Activated CD4-positive, alpha-beta T cell treated with anti-CD3 and anti-CD28 coated beads, Interleukin-2, amount 50 U/mL, for 48 hours (primary cell): Measurements from ENCODE around the gene GLT8D1.

ENCODE experiments used
- DNase-seq, 2 experiments: peaks; one replicate each; pipeline ENCODE4 v3.0.0-alpha.2; 2020

The GLT8D1 gene

DNA sequence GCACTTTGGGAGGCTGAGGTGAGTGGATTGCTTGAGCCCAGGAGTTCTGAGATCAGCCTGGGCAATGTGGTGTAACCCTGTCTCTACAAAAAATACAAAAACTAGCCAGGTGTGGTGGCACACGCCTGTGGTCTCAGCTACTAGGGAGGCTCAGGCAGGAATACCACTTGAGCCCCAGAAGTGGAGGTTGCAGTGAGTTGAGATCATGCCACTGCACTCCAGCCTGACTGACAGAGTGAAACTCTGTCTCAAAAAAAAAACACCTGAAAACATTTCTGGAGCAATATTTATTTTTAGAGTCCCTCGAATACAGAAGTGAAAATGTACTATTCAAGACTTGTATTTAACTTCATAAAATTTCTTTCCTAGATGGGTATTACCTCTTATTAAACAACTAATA, 4.9 kb upstream of the GLT8D1 start:
- no peak for DNase-seq

DNA sequence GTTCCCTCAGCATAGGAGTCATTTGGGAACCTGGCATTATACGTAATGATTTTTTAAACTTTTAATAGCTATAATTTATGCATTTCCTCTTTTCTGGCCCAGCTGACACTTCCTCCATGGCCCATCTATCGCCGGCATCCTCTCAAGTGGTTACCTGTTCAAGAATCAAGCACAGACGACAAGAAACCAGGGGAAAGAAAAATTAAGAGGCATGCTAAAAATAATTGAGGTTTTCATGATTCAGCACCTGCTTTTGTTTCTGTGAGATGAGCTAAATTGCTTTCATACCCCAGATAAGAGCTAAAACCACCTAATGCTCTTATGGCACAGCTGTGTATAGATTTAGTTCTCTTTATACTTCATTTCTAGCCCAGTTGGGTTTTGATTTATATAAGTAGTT, 2.0 kb upstream of the GLT8D1 start:
- no peak for DNase-seq

DNA sequence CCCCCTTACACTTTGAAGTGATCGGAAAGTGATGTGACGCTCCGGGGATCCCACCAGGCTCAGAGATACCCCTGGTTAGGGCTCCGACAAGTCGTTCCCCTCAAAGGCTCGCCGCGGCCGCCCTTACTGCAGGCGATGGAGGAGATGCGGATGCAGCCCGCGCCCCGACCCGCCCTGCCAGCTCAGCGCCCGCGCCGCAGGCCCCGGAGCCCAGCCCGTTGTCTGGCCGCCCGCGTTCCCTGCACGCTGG, 228 bp downstream of the GLT8D1 start:
- DNase-seq: no peak

DNA sequence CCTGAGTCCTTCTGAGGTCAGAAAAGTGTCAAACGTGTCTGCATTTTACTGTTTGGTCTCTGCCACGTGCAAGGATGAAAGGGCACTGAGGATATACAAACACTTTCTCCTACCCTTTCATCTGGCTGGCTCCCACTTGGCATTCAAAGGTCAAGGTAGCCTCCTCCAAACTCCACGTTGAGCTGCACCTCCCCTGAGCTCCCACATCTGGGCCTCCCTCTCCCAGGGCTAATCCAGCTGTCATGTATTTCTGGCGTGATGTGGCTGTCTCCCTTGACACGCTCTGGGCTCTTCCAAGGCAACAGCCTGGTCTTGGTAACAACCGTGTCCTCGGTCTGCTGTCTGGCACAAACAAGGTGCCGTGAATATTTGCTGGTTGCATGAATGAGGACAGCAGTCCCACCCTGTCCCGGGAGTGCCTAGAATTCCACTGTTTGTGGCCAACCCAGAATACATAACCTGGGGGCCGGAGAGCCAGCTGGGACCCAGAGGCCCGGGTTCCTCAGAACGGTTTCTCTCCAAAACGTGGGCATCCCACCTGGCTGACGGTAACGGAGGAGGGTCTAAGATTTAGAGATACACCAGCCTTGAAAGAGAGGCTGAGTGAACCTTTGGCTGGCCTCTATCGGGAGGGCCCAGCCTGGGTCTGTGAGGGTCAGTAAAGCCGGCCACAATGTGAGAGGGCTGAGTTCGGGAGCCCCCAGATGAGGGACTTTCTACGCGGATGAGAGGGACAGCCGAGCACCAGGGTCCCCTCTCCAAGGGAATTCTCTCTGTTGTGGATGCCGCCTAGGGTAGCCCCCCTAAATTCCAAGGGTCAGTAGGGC, 767 bp downstream of the GLT8D1 start:
- DNase-seq: peak in 1 of 2 experiments; percentile 23

DNA sequence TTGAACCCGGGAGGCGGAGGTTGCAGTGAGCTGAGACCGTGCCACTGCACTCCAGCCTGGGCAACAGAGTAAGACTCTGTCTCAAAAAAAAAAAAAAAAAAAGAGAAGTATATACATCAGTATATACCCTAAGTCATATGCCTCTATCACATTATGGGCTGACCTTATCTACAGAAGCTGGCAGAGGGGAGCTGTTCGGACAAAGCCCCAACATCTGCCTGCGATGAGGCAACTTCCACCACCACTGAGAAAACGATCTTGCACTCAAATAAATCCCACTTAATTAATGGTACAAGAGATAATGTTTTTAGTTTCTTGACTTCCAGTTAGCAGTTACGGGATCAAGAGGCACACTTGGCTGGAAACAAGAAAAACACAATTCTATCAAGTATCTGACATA, 2.2 kb downstream of the GLT8D1 start:
- no peak for DNase-seq

DNA sequence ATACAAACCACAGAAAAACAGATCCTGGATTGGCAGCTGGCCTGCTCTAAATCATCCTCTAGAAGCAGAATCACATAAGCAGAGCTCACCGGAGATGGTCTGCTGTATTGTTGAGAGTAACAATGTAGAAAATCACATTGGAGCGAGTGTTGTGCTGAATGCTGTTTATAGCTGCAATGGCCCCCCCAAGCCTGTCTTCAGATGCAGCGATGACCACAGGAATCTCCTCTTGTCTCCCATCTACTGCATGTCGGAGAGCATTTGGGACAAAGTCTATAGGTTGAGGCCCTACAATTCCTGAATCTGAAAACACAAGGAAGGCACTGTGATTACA, 8.0 kb downstream of the GLT8D1 start:
- peak in 1 of 2 experiments; percentile 2 for DNase-seq

DNA sequence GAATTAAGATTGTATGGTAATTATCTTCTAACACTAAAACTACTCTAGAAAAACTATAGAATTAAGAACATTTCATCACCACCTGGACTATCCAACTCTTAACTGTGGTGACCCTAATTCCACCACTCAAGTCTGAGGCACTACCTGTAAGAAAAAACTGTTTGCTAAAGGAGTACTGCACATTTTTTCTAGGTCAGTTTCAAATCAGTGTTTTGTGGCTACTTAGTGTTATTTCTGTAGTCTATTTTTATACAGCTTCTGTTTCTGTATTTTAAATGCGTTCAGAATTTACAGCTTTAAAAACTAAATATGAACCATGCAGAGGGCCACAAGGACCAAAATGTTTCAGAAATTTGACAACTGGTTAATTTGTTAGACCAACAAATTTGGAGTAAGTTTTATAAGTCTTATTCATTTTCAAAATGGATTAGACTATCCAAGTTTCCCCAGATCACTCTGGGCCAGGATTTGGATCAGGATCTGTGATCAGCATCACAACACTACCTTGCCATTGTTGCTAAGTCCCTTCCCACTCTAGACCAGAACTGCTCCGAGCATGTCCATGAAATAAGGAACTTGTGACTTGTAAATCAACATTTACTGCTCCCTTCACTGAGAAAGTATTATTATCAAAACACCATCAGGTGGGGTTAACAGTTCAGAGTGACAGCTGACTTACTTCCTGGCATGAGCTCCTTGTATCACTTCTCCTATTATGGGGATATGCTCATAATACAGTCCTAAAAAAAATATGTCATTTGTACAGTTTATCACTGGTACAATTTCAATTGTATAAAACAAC, 8.6 kb downstream of the GLT8D1 start:
- peak in 1 of 2 experiments; percentile 1 for DNase-seq

DNA sequence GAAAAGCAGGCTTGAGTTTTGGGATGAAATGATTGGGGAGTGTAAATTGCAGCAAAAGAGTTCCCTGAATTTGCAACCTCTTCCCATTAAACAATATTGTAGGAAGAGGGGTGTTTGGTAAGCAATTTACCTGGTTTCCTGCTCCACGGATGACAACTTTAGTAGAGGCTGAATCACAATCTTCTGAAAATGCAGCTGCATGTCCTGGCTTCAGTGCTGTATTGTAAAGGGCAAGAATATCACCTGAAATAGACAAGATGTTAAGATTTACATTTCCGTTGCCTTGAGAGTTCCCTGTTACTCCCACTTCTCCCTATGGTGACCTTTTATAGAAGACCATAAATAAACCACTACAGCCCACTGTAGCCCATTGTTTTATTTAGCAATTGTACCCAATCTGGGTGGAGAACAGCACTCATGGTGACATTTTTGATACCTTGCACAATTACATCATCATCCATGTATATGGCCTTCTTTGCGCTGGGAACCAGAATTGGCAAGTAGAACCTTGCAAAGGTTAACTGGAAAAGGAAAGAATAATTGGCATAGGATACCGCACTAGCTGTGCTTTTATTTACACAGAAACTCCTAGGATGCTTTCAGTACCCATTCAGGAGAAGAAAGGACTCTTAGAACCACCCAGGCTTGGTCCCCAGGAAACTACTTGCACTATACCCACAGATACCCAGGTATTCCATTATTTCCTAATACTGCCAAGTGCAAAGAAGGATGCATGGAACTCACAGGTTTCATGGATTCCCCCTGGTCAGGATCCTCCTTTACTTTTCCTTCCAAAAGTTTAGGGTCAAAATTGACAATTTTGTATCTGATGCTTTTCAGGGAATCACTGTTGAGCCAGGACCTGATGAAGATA, 9.6 kb downstream of the GLT8D1 start:
- peak in 1 of 2 experiments; percentile 1 for DNase-seq

DNA sequence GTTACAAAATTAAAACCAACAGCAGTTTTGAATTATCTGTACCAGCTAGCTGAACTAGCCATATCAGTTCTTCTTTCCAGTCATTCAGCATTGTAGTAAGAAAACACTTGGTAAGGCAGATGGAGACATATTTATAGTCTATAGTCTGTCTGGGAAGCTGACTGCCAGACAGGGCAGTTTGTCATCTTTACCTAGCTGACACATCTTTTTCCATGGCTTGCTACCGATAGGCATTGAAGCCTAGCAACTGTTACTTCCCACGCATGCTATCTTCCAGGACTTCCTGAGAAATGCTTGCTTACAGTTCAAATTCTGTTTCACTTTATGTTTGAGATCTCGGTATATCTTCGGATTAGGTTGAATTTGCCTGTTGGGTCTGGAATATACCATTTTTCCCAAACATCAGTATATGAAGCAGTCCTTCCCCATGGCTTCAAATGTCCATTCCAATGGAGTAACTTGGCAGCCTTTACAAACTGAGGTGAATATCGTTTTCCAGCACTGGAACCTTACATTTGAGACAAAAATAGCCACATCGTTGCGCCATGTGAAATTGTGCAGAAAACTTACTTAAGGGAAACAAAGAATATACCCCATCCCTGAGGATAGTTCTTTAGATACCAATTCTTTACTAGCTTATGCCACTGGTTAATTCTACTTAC, 10.9 kb downstream of the GLT8D1 start:
- peak in 1 of 2 experiments; percentile 2 for DNase-seq

DNA sequence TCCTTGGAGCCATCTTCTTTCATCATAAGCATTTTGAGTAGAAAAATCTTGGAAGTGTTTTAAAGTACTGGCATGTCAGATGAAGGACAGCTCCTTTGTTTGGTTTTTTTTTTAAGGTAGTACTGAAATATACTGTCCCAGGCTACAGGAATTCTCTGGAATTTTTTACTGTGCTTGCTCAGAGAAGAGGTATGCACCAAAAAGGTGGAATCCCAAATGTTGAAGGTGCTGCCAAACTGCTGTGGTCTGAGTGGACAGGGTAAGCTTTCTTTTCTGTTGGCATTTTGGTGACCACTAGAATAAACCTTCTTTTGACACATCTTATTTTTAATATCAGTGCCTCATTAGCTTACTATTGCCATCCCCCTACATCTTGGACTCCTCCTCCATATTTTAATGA, 12.5 kb downstream of the GLT8D1 start:
- no peak for DNase-seq

DNA sequence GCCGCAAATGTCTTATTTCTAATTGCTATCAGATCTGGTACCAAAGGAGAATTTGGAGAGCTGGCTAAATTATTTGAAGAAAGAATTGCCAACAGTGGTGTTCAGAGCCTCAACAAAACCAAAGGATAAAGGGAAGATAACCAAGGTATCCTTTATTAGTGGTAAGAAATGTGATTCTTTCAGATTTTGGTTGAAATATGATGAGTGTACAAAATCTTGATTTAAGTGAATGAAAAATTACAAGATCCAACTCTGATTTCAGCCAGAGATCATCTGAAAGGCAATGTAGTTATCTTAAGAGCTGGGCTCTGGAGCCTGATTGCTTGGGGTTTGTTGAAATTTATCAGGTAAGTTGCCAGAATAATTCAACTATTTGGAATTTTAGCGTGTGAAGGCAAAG, 15.0 kb downstream of the GLT8D1 start:
- DNase-seq: no peak

DNA sequence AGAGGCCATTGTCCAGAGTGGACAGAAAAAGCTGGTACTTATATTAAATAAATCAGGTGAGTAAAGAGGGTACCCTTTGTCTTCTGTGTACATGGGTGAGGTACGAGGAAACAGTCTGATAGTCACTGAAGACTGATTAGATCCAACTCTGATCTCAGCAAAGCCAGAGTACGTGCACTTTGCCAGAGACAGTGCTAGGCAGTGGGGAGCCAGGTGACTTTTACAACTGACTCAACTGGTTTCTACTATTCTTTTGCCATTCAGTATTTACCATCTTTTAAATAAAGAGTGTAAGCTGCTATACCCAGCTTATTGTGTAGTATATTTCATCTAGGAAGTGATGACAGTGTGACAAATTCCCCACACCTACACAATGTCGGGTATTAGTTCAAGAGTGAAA, 16.4 kb downstream of the GLT8D1 start:
- no peak for DNase-seq

DNA sequence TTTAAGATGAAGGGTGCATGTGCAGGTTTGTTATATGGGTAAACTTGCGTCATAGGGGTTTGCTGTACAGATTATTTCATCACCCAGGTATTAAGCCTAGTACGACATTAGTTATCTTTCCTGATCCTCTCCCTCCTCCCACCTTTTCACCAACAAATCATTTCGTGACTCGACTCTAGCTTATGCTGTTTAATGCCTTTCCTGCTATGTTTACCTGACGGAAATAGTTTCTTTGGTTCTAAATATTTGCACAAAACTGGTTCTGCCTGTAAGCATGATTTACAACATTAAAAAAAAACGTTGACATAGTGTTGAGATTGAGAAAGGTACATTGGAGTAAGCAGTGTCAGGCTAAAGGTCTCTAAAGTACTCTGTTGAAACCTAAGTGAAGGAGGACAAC, 17.3 kb downstream of the GLT8D1 start:
- no peak for DNase-seq

DNA sequence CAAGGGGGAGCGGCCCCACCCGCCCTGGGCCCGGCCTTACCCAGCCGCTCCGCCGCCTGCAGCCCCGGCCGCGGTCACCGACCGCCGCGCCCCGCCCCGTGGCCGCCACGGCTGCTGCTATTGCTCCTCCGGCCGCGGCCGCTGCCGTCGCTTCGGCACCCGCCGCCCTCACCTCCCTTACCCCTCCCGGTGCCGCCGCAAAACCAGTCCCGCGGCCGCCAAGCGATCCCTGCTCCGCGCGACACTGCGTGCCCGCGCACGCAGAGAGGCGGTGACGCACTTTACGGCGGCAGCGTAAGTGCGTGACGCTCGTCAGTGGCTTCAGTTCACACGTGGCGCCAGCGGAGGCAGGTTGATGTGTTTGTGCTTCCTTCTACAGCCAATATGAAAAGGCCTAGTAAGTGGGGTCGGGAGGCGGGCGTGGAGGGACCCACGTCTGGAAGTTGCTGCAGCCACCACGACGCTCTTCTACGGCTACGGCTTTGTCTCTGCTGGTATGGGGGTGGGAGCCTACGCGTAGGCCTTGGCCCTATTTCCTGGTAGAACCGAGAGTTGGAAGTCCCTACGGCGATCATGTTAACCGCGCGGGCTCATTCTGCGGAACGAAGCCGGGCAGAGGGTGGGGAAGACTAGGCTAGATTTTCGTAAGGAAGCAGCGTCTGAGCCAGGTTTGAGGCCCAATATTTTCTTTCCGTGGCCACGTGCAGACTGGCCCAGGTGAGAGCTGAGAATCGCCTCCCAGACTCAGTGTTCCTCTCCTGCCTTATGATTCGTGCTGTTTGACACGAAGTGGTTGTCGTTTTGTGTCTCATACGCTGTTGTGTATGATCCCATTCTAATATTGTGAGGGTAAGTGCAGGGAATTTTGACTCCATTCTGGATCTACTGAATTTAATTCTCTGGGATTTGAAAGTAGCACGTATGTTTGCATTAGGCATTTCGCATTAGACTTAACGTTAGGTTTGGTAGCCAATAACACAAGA, 19.6 kb downstream of the GLT8D1 start, which contains the start of the genes GNL3 and PBRM1:
TSS of gene GNL3 (plus strand) at position 324 of the 983 bp plus-strand sequence. CDS start at position 385, 61 bp downstream.
TSS of gene PBRM1 (minus strand) at position 205 of the 983 bp plus-strand sequence.
- peak; percentile 90 to 92 for DNase-seq

DNA sequence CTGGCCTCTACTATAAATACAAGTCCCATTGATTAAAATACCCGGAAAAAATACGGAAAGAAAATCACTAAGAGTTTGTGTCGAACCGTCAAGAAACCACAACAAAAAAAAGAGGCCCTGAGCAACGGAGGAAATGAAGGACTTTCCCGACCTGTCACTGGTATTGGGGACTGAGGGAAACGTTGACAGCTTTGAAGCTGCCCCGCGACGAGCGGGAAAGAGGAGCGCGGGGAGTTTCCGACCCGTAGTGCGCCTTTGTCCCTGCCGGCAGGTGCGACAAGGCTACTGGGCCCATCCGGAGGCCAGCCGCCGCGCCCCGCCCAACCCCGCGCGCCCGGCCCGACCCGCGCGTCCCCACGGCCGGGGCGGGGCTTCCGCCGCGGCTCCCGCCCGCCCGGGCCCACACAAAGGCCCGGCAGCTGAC, 20.3 kb downstream of the GLT8D1 start:
- DNase-seq: peak; percentile 83 to 88

DNA sequence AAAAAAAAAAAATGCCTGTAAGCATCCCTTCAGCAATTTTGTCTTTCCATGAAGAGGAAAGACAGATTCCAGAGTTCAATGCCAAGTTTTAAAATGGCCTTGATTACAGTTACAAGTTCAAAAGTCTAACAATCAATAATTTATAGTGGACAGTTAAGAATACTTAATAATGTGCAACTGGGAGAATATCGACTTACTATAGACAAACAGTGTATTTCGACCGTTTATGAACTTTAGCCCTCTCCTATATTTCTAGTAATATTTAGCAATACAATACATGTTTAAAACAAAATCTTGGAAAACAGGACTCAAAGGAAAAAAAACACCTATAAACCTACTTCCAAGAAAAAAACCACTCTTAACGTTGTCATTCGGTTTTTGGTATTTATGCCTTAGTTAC, 21.4 kb downstream of the GLT8D1 start:
- no peak for DNase-seq

DNA sequence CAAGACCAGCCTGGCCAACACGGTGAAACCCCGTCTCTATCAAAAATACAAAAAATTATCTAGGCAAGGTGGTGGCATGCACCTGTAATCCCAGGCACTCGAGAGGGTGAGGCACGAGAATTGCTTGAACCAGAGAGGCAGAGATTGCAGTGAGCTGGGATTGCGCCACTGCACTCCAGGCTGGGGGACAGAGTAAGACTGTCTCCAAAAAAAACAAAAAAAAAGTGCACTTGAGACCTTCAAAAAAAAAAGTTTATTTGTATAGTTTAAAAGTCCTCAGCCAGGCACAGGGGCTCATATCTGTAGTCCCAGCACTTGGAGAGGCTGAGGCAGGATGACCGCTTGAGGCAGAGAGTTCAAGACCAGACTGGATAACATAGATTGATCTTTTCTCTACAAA, 22.0 kb downstream of the GLT8D1 start:
- DNase-seq: no peak

DNA sequence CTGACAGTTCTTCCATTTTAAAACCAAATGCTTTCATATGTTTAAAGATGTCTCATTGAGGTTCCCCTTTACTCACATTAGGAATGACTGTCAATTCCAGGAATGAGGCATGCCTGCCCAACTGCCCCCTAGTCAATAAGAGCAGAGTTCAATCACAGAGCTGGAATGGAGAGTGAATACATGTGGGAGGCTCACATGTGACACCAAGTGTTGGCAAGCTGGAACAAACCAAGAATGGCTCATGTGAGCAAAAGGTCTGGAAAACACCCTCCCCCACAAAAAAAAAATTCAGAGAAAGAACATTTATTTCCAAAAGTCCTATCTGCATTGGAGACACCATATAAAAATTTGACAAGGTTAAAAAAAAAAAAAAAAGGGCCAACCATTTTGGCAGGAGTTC, 23.6 kb downstream of the GLT8D1 start:
- DNase-seq: peak; percentile 50 to 63

DNA sequence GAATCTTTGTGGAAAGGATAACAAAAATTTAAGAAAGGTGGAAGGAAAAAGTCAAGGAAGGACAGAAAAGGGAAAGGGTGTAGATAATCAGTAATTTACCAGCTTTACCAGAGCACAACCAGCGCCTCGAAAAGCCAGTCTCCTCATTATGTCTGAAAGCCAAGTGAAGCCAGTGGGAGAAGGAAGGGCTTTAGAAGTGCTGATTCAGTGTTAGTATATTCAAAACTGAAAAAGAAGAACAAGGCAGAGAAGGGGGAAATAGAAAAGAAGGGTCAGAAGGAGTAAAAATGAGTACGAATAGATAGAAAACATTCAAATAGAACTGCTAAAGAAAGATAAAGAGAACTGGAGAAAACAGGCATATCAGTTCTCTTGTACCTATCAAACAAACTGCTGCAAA, 24.0 kb downstream of the GLT8D1 start:
- DNase-seq: no peak

DNA sequence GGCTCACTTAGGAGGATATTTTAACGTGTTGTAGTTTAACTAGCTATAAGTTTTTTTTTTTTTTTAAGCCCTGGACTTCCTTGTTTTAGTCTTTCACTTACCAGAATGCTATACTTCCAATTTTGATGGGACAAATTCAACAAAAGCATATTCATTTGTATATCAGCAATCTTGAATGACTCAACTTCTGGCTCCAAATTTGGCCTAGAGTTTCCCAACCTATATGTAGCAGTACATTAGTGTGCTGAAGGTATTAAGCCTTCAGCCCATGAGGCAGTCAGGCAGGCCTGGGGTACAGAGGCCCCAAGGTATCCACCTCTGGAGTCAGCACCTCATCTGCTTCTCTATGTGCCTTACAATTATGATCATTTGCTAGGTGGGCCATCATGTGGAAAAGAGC, 25.8 kb downstream of the GLT8D1 start:
- no peak for DNase-seq

DNA sequence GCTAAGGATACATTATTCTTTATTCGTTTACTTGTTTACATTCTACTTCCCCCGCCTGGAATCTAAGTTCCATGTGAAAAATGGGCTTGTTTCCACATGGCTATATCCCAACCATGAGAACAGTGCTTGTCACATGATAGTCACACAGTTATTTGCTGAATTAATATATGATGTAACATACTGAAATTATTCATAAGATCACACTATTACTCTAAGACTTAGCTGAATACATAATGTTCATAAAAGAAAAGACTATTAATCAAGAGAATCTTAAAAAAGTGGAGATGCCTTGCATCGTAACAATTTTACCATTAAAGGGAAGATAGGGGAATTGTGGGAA, 26.4 kb downstream of the GLT8D1 start:
- no peak for DNase-seq
